H9 (cell line): ENCODE measurements around the gene SCP2. TPM values are rescaled to one million over a fixed set of nuclear protein-coding genes. Genes with fewer than 3 reads are reported as not detected.

Experiments
- DNase-seq: peaks from one replicate; pipeline ENCODE4 v3.0.0-alpha.2; 2017
- H2AFZ ChIP-seq: one replicate; pipeline ENCODE4 v1.6.1; 2013; ENCODE audit warnings: mild to moderate bottlenecking, low read length, control low read depth, moderate library complexity
- H2AK5ac ChIP-seq: 2 replicates; pipeline ENCODE4 v1.6.1; 2013; ENCODE audit warnings: low read length, control low read depth, mixed read lengths; ENCODE audit not compliant: insufficient read length
- H2BK120ac ChIP-seq: one replicate; pipeline ENCODE4 v1.6.1; 2013; ENCODE audit warnings: low read depth, mild to moderate bottlenecking, low read length, control low read depth, inconsistent platforms; ENCODE audit not compliant: poor library complexity, severe bottlenecking
- H2BK12ac ChIP-seq: 2 replicates; pipeline ENCODE4 v1.6.1; 2013; ENCODE audit warnings: low read length, control low read depth, mixed read lengths, low read depth; ENCODE audit not compliant: insufficient read length
- H2BK15ac ChIP-seq: 2 replicates; pipeline ENCODE4 v1.6.1; 2013; ENCODE audit warnings: low read depth, low read length, control low read depth
- H2BK20ac ChIP-seq: one replicate; pipeline ENCODE4 v1.6.1; 2013; ENCODE audit warnings: low read depth, mild to moderate bottlenecking, low read length, control low read depth, inconsistent platforms; ENCODE audit not compliant: poor library complexity, severe bottlenecking
- H2BK5ac ChIP-seq: 2 replicates; pipeline ENCODE4 v1.6.1; 2013; ENCODE audit warnings: low read length, control low read depth, mixed read lengths; ENCODE audit not compliant: insufficient read length
- H3K14ac ChIP-seq: 2 replicates; pipeline ENCODE4 v1.6.1; 2013; ENCODE audit warnings: low read length, control low read depth; ENCODE audit not compliant: insufficient read depth
- H3K18ac ChIP-seq: 2 replicates; pipeline ENCODE4 v1.6.1; 2013; ENCODE audit warnings: low read depth, mild to moderate bottlenecking, mixed read lengths, low read length, control low read depth; ENCODE audit not compliant: insufficient read length
- H3K23ac ChIP-seq: 2 replicates; pipeline ENCODE4 v1.6.1; 2013; ENCODE audit warnings: low read length, control low read depth, mixed read lengths, low read depth; ENCODE audit not compliant: insufficient read length
- H3K23me2 ChIP-seq: 2 replicates; pipeline ENCODE4 v1.6.1; 2013; ENCODE audit warnings: low read depth, mild to moderate bottlenecking, mixed read lengths, low read length, control low read depth; ENCODE audit not compliant: insufficient read length, poor library complexity, severe bottlenecking
- H3K27ac ChIP-seq: 2 replicates; pipeline ENCODE4 v1.5.1; 2013; ENCODE audit warnings: low read length, control low read depth, mixed read lengths, low read depth; ENCODE audit not compliant: insufficient read length
- H3K27me3 ChIP-seq: 2 replicates; pipeline ENCODE4 v1.6.1; 2013; ENCODE audit warnings: low read length, control low read depth, inconsistent platforms; ENCODE audit not compliant: insufficient read depth
- H3K4ac ChIP-seq: 2 replicates; pipeline ENCODE4 v1.6.1; 2013; ENCODE audit warnings: low read depth, mild to moderate bottlenecking, control low read depth, inconsistent platforms, low read length, moderate library complexity
- H3K4me1 ChIP-seq: 2 replicates; pipeline ENCODE4 v1.6.1; 2013; ENCODE audit warnings: low read length, control low read depth, inconsistent platforms; ENCODE audit not compliant: insufficient read depth
- H3K4me2 ChIP-seq: 2 replicates; pipeline ENCODE4 v1.6.1; 2013; ENCODE audit warnings: low read length, control low read depth, mixed read lengths; ENCODE audit not compliant: insufficient read length, insufficient read depth
- H3K56ac ChIP-seq: 2 replicates; pipeline ENCODE4 v1.6.1; 2013; ENCODE audit warnings: low read depth, mild to moderate bottlenecking, mixed read lengths, low read length, control low read depth; ENCODE audit not compliant: insufficient read length
- H3K79me1 ChIP-seq: 2 replicates; pipeline ENCODE4 v1.6.1; 2013; ENCODE audit warnings: low read depth, mild to moderate bottlenecking, moderate library complexity, low read length, control low read depth, inconsistent platforms; ENCODE audit not compliant: insufficient read depth, poor library complexity, severe bottlenecking
- H3K79me2 ChIP-seq: 2 replicates; pipeline ENCODE4 v1.6.1; 2013; ENCODE audit warnings: low read length, control low read depth, inconsistent platforms; ENCODE audit not compliant: insufficient read depth
- H3K9ac ChIP-seq: 2 replicates; pipeline ENCODE4 v1.6.1; 2013; ENCODE audit warnings: low read length, control low read depth, mixed read lengths; ENCODE audit not compliant: insufficient read length; ENCODE audit errors: extremely low read depth
- H3K9me3 ChIP-seq: one replicate; pipeline ENCODE4 v1.6.1; 2013; ENCODE audit warnings: low read depth, low read length, inconsistent platforms; ENCODE audit not compliant: control insufficient read depth
- H3T11ph ChIP-seq: one replicate; pipeline ENCODE4 v1.6.1; 2013; ENCODE audit warnings: mild to moderate bottlenecking, low read length, control low read depth, inconsistent platforms
- H4K20me1 ChIP-seq: one replicate; pipeline ENCODE4 v1.6.1; 2013; ENCODE audit not compliant: control insufficient read depth, insufficient read length, insufficient read depth
- H4K5ac ChIP-seq: 2 replicates; pipeline ENCODE4 v1.6.1; 2013; ENCODE audit warnings: low read depth, mild to moderate bottlenecking, mixed read lengths, low read length, control low read depth; ENCODE audit not compliant: insufficient read length
- H4K8ac ChIP-seq: replicated peaks from 2 replicates; pipeline ENCODE4 v1.6.1; 2013; ENCODE audit warnings: low read length, control low read depth, mixed read lengths, low read depth; ENCODE audit not compliant: insufficient read length
- H4K91ac ChIP-seq: 2 replicates; pipeline ENCODE4 v1.6.1; 2013; ENCODE audit warnings: low read depth, mild to moderate bottlenecking, moderate library complexity, mixed read lengths, low read length, control low read depth; ENCODE audit not compliant: insufficient read length
- H3K27ac Mint-ChIP-seq, 3 experiments: 2 replicates in 2 of 3; 3 replicates in 1 of 3; pipeline ENCODE4 v1.8.0; 2020 to 2021; ENCODE audit warnings: mixed read lengths in 3 of 3, mild to moderate bottlenecking in 1 of 3, moderate library complexity in 1 of 3
- H3K27me3 Mint-ChIP-seq: 2 replicates; pipeline ENCODE4 v1.8.0; 2021; ENCODE audit warnings: low read depth, mild to moderate bottlenecking, moderate library complexity, mixed read lengths
- H3K36me3 Mint-ChIP-seq, 3 experiments: 2 replicates in 2 of 3; 3 replicates in 1 of 3; pipeline ENCODE4 v1.8.0; 2020 to 2021; ENCODE audit warnings: low read depth in 3 of 3, mixed read lengths in 3 of 3; ENCODE audit not compliant: insufficient read depth in 1 of 3
- H3K4me1 Mint-ChIP-seq, 2 experiments: 2 replicates each; pipeline ENCODE4 v1.8.0; 2020; ENCODE audit warnings: mixed read lengths in 2 of 2
- H3K4me3 Mint-ChIP-seq, 2 experiments: 2 replicates in 1 of 2; 3 replicates in 1 of 2; pipeline ENCODE4 v1.8.0; 2020 to 2021; ENCODE audit warnings: mild to moderate bottlenecking in 2 of 2, mixed read lengths in 2 of 2, moderate library complexity in 1 of 2
- H3K9me3 Mint-ChIP-seq, 2 experiments: 2 replicates in 1 of 2; 3 replicates in 1 of 2; pipeline ENCODE4 v1.8.0; 2020; ENCODE audit warnings: mild to moderate bottlenecking in 2 of 2, mixed read lengths in 2 of 2, moderate library complexity in 1 of 2
- CTCF ChIP-seq: fragments of 200-600 bp; sonication (generic); conservative IDR thresholded peaks from 3 replicates; pipeline ENCODE4 v1.8.0; 2021; ENCODE audit warnings: antibody characterized with exemption, mild to moderate bottlenecking
- WGBS: extraction: QIAGEN DNeasy Blood & Tissue Kit; methylation state at CpG from one replicate; pipeline ENCODE4 v1.1.7; 2013; ENCODE audit warnings: missing lambda C conversion rate, low lambda C conversion rate, mixed read lengths; ENCODE audit not compliant: insufficient read length; ENCODE audit errors: extremely low coverage; 5-methylcytosine and 5-hydroxymethylcytosine counted together
- total RNA-seq: library from RNA; stranded (reverse); gene quantifications from 2 replicates; pipeline ENCODE4 v1.2.1, GENCODE V29; 2021

Gene SCP2
- total RNA-seq, 1 experiment from 2014 or later = 48.8 TPM

- Histone ChIP-seq H2BK12ac (no peak overlapping the region), H2BK120ac (no peak overlapping the region), H3K23me2 (no peaks in the 10 kb centered on the region), H2BK20ac (no peak overlapping the region), H2AFZ (no peak overlapping the region), H2BK15ac (no peak overlapping the region), H3K18ac (no peak overlapping the region), H3K4ac (no peak overlapping the region), H4K91ac (no peak overlapping the region), H3K27ac (no peak overlapping the region), H4K20me1 (no peaks in the 10 kb centered on the region), H3K23ac (no peak overlapping the region), H3K79me1 (no peaks in the 10 kb centered on the region), H3K9ac (no peak overlapping the region), H3K79me2 (no peaks in the 10 kb centered on the region), H2BK5ac (no peak overlapping the region), H4K8ac (no peak overlapping the region), H3K4me2 (no peak overlapping the region), H3K4me1 (no peaks in the 10 kb centered on the region), H3K56ac (no peak overlapping the region), H3K14ac (no peak overlapping the region), H4K5ac (no peak overlapping the region), H3T11ph (no peak overlapping the region), H3K27me3 (peaks cover 4% of the 10 kb centered on the region; the same call in 1 of the 2 replicates), H3K9me3 (no peaks in the 10 kb centered on the region), H2AK5ac (no peak overlapping the region)
- H3K27me3 Mint-ChIP-seq = peaks cover 29% of the 10 kb centered on the region
- H3K4me3 Mint-ChIP-seq = no peak overlapping the region
- peaks cover 0 to 9% (median 5%) of the 10 kb centered on the region in 3 experiments; a peak in 3 of 7 replicates for H3K36me3 Mint-ChIP-seq
- no CpG with 5 or more reads among the region's 7 CpGs for WGBS
- H3K9me3 Mint-ChIP-seq = peaks cover 5 to 6% of the 10 kb centered on the region in 2 experiments; a peak in 3 of 5 replicates
- DNase-seq = no peak
- no peak for TF ChIP-seq CTCF
- peaks cover 3 to 8% of the 10 kb centered on the region in 2 experiments; a peak in 3 of 4 replicates for H3K4me1 Mint-ChIP-seq
- H3K27ac Mint-ChIP-seq = no peak overlapping the region; a peak in 1 of 7 replicates
Measured at GRCh38 chr1:52917156-52917555, 9.9 kb upstream of the SCP2 start.
